ENCODE data around the gene MTSS2.
A peak's percentile ranks its signal among the peaks of the same experiment; 100 is the strongest.
"Not testable (repeated sequence)": the region's sequence is repeated elsewhere in the genome, so short reads cannot be mapped to it uniquely, and the experiment has no call there.

Gene MTSS2

DNA sequence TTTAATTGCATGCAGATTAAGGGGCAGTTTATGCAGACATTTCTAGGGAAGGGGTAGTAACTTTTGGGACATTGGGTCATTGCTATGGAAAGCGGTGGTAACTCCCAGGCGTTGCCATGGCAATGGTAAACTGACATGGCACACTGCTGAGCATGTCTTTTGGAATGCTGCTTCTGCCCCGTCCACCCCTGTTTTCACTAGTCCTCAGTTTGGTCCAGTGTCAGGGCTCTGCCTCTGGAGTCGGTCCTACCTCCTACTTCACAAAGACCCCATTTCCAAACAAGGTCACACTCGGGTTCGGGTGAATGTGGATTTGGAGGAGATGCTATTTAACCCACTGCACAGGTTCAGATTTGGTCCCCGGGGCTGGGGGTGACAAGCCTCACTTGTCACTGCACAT is 36.6 kb downstream of the MTSS2 start:
- DNase-seq (ENCODE audit: low read depth), result no peak
- TF ChIP-seq, protein P1, sequence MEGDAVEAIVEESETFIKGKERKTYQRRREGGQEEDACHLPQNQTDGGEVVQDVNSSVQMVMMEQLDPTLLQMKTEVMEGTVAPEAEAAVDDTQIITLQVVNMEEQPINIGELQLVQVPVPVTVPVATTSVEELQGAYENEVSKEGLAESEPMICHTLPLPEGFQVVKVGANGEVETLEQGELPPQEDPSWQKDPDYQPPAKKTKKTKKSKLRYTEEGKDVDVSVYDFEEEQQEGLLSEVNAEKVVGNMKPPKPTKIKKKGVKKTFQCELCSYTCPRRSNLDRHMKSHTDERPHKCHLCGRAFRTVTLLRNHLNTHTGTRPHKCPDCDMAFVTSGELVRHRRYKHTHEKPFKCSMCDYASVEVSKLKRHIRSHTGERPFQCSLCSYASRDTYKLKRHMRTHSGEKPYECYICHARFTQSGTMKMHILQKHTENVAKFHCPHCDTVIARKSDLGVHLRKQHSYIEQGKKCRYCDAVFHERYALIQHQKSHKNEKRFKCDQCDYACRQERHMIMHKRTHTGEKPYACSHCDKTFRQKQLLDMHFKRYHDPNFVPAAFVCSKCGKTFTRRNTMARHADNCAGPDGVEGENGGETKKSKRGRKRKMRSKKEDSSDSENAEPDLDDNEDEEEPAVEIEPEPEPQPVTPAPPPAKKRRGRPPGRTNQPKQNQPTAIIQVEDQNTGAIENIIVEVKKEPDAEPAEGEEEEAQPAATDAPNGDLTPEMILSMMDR (conservative IDR thresholded peaks at IDR 0.05; ENCODE audit: low read depth, low read length), result no peak
- no peak overlapping the region for H3K4me3 ChIP-seq (ENCODE audit: low read length)

DNA sequence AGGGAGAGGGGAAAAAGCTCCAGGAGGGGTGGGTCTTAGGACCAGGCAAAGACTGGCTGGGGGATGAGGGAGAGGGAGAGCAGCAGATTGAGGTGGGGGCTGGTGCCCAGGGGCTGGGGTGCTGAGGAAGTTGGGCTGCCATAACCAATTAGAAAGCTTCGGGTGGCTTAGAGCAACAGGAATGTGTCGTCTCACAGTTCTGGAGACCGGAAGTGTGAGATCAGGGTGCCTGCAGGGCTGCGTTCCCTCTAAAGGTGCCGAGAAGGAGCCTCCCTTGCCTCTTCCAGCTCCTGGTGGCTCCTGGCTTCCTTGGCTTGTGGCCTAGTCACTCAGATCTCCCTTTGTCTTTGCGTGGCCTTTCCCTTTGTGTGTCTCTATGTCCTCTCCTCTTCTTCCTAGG is 37.2 kb downstream of the MTSS2 start:
- no peak for DNase-seq (ENCODE audit: low read depth)
- no peak overlapping the region for H3K4me3 ChIP-seq (ENCODE audit: low read length)

DNA sequence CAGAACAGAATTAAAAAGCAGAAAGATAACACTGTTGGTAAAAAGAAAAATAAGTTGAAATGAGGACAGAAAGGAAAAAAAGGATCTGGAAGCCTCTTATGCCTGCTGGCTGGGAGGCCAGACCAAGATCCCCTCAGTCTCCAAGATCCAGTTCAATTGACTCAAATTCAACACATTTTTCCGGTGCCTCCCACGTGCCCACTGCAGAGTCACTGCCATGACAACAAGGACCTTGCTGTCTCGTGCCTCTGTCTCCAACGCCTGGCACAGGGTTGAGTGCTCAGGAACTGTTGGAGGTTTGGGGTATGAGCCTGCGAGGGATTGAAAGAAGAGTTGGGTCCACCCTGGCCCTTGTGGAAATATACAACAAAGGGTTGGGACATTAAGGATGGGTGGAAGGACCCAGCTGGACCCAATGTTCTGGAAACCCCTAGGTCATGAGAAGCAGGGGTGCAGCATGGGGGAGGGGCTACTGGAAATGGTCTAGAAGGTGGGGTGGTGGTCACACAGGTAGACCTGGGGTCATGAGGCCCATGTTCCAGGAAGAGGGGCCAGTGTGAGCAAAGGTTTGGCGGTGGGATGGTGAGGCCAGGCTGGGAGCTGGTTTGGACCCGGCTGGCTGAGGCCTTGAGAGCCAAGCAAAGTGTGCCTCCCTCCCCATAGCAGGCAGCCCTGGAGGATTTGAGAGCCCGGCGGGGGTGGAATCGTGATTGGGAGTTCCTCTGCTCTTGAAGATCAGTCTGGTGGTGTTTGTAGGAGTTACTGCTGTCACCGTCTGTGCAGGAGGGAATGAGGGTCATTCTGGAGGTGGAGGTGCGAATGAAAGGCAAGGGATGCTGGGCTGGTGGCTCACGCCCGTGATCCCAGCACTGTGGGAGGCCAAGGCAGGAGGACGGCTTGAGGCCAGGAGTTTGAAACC is 38.2 kb downstream of the MTSS2 start:
- no peak for DNase-seq (ENCODE audit: low read depth)
- H3K4me3 ChIP-seq (ENCODE audit: low read length), result no peak overlapping the region
- TF ChIP-seq, protein P1 (conservative IDR thresholded peaks at IDR 0.05; ENCODE audit: low read depth, low read length), result no peak

More for the DNA sequence above, 37.2 kb downstream of the MTSS2 start:
- TF ChIP-seq, protein P1 (conservative IDR thresholded peaks at IDR 0.05; ENCODE audit: low read depth, low read length), result no peak

DNA sequence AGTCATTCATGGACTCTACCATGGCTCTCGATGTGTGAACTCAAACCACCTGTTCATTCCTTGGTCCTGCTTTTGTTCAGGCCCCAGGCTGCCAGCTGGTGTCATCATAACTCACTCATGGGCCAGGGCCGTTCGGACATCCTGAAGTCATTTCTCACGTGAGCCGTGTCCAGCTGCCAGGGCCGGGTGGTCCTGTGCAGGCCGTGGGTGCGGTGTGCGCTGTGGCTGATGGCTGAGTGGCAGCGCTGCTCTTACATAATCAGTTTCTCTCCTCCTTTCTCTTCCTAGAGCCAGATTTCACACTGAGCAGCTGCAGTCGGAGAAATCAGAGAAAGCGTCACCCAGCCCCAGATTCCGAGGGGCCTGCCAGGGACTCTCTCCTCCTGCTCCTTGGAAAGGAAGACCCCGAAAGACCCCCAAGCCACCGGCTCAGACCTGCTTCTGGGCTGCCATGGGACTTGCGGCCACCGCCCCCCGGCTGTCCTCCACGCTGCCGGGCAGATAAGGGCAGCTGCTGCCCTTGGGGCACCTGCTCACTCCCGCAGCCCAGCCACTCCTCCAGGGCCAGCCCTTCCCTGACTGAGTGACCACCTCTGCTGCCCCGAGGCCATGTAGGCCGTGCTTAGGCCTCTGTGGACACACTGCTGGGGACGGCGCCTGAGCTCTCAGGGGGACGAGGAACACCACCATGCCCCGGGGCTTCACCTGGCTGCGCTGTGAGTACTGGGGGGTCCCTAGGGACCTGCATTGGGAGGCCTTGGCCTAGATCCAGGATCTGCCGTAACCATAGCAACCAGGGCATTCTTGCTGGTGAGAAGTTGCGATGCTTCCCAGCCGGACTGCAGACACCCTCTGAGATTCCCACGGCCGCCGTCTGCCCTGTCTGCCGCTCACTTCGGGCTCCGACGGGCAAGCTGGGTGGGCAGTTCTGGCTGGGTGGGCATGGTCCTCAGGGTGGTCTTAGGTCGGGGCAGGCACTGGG is 39.3 kb downstream of the MTSS2 start, which contains the start of gene IL34:
IL34 (plus strand) TSS at position 300 of the 982 bp plus-strand sequence; CDS start at position 689, 389 bp downstream.
- TF ChIP-seq, protein P1 (conservative IDR thresholded peaks at IDR 0.05; ENCODE audit: low read depth, low read length), result no peak
- H3K4me3 ChIP-seq (ENCODE audit: low read length), result no peak within 1 kb of the TSS
- DNase-seq (ENCODE audit: low read depth), result no peak

DNA sequence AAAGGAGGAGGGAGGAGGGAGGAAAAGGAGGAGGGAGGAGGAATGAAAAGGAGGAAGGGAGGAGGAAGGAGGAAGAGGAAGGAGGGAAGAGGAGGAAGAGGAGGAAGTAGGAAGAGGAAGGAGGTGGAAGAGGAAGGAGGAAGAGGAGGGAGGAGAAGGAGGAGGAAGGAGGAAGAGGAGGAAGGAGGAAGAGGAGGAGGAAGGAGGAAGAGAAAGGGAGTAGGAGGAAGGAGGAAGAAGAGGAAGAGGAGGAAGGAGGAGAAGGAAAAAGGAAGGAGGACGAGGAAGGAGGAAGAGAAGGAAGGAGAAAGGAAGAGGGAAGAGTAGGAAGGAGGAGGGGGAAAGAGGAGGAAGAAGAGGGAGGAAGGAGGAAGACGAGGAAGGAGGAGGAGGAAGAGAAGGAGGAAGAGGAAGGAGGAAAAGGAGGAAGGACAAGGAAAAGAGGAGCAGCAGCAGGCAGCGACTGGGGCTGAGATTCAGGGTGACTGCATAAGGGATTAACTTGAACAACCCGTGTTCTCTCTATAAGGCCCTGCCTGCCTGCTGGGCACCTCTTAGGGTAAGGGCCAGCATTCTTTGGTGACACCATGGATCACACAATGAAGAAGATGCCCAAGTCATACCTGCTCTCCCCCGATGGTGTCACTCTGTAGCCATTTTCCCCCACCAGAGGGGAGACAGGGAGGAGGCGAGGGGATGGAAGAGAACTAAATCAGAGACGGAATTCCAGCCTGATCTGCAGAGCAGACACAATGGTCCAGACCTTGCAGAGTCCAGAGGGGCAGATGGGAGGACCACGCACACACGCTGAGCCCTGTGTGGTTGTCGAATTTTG is 40.9 kb downstream of the MTSS2 start:
- no peak overlapping the region for H3K4me3 ChIP-seq (ENCODE audit: low read length)
- TF ChIP-seq, protein P1 (conservative IDR thresholded peaks at IDR 0.05; ENCODE audit: low read depth, low read length), result peak; percentile 4
- no peak for DNase-seq (ENCODE audit: low read depth)

DNA sequence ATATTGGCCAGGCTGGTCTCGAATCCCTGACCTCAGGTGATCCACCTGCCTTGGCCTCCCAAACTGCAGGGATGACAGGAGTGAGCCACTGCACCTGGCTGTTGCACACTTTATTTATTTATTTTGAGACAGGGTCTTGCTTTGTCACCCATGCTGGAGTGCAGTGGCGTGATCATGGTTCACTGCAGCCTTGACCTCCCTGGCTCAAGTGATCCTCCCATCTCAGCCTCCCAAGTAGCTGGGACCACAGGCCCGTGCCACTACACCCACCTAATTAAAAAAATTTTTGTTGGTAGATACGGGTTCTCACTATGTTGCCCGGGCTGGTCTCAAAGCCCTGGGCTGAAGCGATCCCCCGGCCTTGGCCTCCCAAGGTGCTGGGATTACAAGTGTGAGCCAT is 42.6 kb downstream of the MTSS2 start:
- not testable (repeated sequence) for DNase-seq (ENCODE audit: low read depth); H3K4me3 ChIP-seq (ENCODE audit: low read length)

Measured in retinal pigment epithelial cell (primary cell).